ENCODE results near the gene ACER3.
"Not testable (repeated sequence)": the region's sequence is repeated elsewhere in the genome, so short reads cannot be mapped to it uniquely, and the experiment has no call there.

The ACER3 gene

GRCh38 chr11:77057938-77058474 lies 197.3 kb downstream of the ACER3 start:
- no peak for DNase-seq (ENCODE audit: low read depth in 2 of 2)

DNA sequence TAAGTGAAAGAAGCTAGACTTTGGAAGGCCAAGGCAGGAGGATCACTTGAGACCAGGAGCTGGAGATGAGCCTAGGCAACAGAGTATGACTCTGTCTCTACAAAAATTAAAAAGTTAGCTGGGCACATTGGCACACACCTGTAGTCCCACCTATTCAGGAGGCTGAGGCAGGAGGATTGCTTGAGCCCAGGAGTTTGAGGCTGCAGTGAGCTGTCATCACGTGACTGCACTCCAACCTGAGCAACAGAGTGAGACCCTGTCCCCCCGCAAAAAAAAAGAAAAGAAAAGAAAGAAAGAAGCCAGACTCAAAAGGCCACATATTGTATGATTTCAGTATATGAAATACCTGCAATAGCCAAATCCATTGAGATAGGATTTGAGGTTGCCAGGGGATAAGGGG lies 198.2 kb downstream of the ACER3 start:
- DNase-seq (ENCODE audit: low read depth in 2 of 2), result no peak

GRCh38 chr11:77059806-77060205 lies 199.1 kb downstream of the ACER3 start:
- DNase-seq (ENCODE audit: low read depth in 2 of 2), result no peak

DNA sequence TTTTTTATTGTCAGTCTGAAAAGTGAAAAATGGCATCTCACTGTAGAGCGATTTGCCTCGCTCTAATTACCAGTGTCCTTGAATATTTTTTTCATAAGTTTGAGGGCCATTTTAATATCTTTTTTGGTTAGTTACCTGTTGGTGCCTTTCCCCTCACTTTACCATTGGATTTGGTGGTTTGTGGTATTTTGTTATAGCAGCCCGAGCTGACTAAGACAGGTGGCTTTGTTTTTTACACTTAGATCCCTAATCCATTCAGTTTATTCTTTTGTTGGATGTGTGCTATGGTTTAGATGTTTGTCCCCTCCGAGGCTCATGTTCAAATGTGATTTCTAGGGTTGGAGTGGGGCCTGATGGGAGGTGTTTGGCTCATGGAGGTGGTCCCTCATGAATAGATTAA lies 199.5 kb downstream of the ACER3 start:
- DNase-seq (ENCODE audit: low read depth in 2 of 2), result no peak

- DNase-seq (ENCODE audit: low read depth in 2 of 2), result not testable (repeated sequence)
Measured at GRCh38 chr11:77061258-77061657, 200.5 kb downstream of the ACER3 start.

DNA sequence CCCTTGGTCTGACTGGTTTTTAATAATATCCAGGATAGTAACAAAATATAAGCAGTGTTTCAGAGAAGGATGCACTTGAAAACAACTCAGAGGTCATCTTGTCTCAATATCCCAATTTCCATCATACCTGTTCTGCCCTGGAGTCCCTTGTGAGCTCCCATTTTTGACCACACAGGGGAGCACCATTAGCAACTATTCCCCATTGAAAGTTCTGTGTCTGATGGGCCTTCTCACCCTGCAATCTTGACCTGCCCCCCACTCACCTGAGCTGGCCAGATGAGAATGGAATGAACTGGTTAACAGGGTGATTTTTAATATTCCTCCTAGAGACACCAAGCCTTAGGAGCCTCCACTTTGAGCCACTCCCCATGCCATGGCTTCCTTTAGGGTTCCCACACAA lies 202.2 kb downstream of the ACER3 start:
- DNase-seq (ENCODE audit: low read depth in 2 of 2), result no peak

- no peak for DNase-seq (ENCODE audit: low read depth in 2 of 2)
Measured at GRCh38 chr11:77063407-77063806, 202.7 kb downstream of the ACER3 start.

GRCh38 chr11:77063861-77064260 lies 203.1 kb downstream of the ACER3 start:
- DNase-seq (ENCODE audit: low read depth in 2 of 2), result no peak

DNA sequence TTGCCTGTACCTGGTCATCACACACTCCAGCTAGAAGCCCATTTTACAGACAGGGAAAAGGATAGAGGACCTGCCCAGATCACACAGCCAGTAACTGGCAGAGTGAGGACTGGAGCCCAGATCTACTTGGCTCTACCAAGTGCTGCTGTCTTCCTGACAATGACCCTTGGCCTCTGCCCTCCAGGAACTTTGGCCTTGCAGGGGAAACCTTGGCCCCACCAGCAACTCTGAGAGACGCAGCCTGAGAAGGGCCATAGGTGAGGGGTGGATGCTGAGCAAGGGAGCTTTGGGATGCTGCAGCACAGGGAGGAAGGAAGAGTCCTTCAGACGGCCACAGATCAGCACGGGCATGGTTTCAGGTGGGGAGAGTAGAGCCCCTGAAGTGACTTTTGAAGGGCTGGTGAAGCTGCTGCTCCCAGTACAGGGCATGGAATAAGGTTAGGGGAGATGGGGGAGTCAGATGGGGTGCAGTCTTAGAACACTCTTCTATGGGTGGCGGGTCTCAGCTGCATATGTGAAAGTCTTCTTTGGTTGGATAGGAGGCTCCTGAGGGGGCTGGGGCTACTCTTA lies 204.0 kb downstream of the ACER3 start:
- no peak for DNase-seq (ENCODE audit: low read depth in 2 of 2)

- DNase-seq (ENCODE audit: low read depth in 2 of 2), result no peak
Measured at GRCh38 chr11:77065878-77066228, 205.1 kb downstream of the ACER3 start.

DNA sequence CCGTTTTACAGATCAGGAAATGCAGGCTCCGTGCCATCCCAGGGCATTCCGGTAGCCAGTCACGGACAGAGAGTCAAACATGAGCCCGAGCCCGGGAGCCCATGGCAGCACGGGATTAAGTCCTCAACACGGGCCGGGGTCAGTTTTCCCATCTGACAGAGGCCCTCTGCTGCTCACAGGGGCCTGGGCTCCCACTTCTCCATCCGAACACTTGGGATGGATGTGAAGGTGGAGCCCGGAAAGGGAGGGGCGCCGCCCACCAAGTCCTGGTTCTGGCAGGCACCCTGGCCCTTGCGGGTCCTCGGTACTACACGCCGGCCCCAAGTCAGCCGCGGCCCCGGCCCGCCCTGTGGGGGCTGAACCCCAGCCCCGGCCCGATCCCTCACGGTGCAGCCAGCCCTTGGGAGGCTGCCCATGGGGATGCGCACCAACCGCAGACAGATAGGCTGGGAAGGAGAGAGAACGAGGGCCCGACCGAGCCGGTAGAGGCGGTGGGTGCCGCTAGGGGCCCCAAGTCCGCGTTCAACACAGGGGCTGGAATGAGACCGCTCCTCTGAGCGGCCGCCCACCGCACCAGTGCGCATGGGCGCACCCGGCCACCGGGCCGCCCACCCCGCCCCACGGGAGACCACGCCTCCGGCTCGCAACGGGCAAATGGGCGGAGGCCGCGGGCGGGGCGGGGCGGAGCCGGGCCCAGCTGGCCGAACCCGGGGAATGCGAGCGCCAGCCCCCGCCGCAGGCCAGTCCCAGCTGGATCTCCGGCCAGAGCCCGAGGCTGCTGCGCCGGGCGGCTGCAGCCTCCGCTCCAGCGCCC lies 205.7 kb downstream of the ACER3 start, which contains the start of gene CAPN5:
CAPN5 (plus strand) TSS at position 743 of the 814 bp plus-strand sequence. CDS start 17,916 bp downstream, outside the sequence.
- peak; percentile 67 to 84 for DNase-seq (ENCODE audit: low read depth in 2 of 2)

- no peak for DNase-seq (ENCODE audit: low read depth in 2 of 2)
Measured at GRCh38 chr11:77067861-77068443, 207.2 kb downstream of the ACER3 start.

GRCh38 chr11:77068457-77069335 lies 208.0 kb downstream of the ACER3 start:
- DNase-seq (ENCODE audit: low read depth in 2 of 2), result no peak

DNA sequence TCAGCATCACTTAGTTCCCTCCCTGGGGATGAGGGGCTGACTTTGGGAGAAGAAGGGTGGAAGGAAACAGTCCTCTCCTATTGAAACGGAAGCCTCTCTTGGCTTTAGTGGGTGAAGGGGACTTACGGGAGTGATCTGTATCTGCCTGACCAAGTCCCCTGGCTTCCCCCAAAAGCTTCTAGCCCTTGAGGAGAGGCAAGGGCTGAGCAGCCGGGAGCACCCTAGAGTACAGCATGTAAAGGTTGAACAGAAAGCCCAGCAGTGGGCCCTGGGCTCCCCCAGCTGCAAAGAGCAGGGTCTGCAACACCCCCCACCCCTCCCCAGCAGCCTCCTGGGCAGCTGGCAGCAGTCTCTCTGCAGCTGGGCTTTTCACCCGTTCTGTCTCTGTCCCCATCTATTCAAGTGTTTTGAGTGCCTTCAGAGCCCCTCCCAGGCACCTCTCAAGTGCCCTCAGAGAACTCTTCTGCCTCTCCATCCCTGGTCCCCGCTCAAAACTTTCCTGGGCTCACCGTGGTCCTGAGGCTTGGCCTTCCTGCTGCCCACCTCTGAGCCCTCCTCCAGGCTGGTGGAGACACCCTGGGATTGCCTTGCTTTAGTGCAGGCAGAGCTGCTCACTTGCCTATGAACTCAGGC lies 208.7 kb downstream of the ACER3 start:
- no peak for DNase-seq (ENCODE audit: low read depth in 2 of 2)

- no peak for DNase-seq (ENCODE audit: low read depth in 2 of 2)
Measured at GRCh38 chr11:77069969-77070582, 209.4 kb downstream of the ACER3 start.

- no peak for DNase-seq (ENCODE audit: low read depth in 2 of 2)
Measured at GRCh38 chr11:77071077-77071476, 210.4 kb downstream of the ACER3 start.

- no peak for DNase-seq (ENCODE audit: low read depth in 2 of 2)
Measured at GRCh38 chr11:77071671-77072605, 211.2 kb downstream of the ACER3 start.

DNA sequence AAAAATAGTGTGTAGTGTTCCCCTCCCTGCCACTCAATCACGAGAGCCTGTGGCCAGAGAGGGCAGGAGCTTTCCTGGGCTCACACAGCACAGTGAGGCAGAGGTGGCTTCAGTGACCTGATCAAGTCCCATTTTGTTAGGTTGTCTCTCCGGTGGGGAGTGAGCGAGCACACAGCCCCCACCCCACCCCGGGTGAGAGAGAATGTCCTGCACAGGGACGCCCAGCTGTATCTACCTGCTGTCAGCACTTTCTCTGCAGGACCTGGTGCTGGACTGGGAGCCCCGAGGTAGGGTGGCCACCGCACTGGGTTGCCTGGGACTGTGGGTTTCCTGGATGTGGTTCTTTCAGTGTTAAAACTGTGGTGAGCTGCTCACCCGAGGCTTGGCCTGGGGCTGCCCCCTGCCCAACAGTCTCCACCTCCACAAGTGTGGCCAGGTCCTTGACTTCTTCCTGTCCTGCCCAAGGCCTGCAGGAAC lies 212.2 kb downstream of the ACER3 start:
- DNase-seq (ENCODE audit: low read depth in 2 of 2), result no peak

DNA sequence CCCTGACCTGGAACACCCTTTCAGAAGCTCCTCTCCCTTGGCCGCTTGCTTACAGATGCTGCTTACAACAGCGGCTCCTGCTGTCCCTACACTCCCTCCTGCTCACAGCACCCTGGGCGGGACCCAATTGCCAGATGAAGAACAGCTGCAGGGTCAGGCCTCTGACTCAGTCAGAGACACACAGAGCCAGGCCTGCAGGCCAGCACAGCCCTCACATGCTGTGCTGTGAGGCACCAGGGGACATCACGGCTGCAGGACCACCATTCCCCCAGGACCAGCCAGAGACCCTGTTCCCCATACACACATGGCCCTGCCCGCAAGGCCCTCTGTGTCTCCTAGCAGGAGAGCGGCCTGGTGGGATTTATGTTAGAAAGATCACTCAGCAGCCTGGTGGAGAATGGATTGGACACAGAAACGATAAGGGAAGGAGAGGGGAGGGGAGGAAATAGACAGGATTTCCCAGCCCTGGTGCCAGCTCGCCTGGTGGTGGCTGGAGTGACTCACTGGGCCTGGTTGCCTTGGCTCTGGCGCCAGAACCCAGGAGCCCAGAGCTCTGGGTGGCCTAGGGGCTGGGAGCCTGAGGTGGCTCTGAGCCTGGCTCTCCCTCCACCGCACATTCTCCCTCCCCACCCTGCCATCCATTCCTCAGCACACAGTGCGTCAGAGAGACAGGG lies 212.7 kb downstream of the ACER3 start:
- DNase-seq (ENCODE audit: low read depth in 2 of 2), result no peak

All from stimulated activated CD4-positive, alpha-beta T cell treated with anti-CD3 and anti-CD28 coated beads, Interleukin-15, amount 100 ng/mL, for 48 hours (primary cell).